Activated CD4-positive, alpha-beta T cell treated with anti-CD3 and anti-CD28 coated beads for 24 hours (primary cell): ENCODE data around the gene SOCS1.
A peak's percentile ranks its signal among the peaks of the same experiment; 100 is the strongest.

Experiments
- DNase-seq, 2 donors: peaks; one replicate each; pipeline ENCODE4 v3.0.0-alpha.2; 2020; ENCODE audit warnings: low read depth in 2 of 2

The SOCS1 gene

DNA sequence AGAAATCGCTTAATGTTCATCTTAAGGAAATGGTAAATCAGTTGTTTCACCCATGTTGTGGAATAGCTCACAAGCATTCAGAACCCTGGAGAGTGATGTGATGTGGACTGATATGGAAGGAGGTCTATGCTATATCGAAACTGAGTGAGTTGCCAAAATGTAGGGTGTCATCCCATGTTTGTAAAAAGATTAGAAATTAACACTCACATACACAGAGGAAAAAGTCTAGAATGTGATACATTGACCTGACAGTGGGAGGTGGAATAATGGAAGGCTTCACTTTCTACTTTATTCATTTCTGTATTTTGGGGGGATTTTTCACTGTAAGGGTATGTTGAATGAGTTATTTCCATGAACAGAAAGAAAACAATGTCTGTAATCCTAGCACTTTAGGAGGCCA, 29.8 kb upstream of the SOCS1 start:
- no peak for DNase-seq

GRCh38 chr16:11283820-11284248, 27.8 kb upstream of the SOCS1 start:
- DNase-seq, result no peak

GRCh38 chr16:11280616-11281522, 24.9 kb upstream of the SOCS1 start, which contains the start of gene PRM1:
Gene PRM1, minus strand, starts transcription at chr16:11281330. Its CDS starts 92 bp downstream, at chr16:11281238.
- no peak for DNase-seq

DNA sequence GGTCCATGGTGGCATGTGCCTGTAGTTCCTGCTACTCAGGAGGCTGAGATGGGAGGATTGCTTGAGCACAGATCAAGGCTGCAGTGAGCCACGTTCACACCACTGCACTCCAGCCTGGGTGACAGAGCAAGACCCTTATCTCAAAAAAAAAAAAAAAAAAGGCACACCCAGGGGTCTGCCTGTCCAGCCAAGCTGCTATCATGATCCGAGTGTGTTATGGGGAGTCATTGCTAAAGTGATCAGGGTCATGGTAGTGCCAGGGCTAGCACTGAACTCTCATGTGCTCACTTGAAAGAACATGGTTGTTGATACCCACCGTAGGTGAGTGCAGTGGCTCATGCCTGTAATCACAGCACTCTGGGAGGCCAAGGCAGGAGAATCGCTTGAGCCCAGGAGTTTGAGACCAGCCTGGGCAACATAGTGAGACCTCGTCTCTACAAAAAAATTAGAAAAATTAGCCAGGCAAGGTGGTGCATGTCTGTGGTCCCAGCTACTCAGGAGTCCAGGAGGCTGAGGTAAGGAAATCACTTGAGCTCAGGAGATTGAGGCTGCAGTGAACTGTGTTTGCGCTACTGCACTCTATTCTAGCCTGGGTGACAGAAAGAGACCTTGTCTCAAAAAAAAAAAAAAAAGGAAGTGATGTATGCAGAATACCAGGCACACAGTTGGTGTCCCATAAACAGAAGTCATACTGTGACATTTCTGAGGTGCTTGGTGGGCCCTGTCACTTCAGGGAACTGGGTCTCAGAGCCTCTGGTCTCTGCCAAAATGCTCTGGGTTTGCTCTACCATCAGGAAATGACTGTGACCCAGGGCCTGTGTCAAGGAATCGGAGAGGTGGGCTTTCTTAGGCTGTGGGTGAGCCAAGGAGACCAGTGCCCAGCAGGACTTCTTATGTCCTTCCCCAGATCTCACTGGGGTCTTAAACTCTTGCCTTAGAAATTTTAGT, 23.0 kb upstream of the SOCS1 start:
- DNase-seq, result no peak

DNA sequence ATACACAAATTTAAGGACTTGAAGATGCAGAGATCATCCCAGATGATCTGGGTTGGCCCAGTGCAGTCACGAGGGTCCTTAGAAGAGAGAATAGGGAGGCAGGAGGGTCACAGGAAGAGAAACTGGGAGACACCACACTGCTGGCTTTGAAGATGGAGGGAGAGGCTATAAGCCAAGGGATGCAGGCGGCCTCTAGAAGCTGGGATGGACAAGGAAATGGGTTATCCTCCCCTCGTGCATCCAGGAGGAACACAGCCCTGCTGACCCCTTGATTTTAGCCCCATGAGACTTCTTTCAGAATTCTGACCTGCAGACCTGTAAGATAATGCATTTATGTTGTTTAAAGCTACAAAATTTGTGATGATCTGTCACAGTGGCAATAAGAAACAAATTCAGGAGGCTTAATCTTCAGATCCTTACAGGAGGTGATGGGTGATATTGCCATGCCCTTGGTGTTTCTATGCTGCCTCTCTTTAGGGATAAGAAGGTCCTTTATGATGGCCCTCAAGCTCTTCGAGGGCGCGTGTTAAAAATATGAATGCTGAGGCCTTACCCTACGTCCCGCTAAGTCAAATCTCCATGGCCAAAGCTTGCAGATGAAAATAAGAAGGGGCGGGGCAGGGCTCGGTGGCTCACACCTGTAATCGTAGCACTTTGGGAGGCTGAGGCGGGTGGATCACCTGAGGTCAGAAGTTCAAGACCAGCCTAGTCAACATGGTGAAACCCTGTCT, 21.8 kb upstream of the SOCS1 start:
- DNase-seq, result no peak

DNA sequence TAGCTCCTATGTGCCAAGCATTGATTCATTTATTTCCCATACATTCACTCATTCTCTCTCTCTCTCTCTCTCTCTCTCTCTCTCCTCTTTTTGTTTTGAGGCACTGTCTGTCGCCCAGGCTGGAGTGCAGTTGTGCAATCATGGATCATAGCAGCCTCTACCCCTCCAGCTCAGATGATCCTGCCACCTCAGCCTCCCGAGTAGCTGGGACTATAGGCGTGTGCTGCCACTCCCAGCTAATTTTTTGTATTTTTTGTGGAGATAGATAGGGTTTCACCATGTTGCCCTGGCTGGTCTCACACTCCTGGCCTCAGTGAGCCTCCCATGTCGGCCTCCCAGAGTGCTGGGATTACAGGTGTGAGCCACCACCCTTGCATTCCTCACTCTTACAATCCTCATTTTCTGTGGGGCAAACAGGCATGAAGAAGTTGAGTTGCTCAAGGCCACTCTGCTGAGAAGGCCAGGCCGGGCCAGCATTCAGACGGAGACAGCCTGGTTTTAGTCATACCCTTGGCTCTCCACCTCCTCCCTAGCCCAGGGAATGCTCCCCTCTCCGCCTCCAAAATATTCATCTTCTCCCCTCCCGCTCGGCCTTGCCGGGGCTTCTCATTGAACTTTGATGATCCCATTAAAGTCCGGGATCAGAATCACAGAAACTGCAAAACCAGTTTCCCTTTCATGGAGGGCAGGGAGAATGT, 21.0 kb upstream of the SOCS1 start:
- DNase-seq, result no peak

DNA sequence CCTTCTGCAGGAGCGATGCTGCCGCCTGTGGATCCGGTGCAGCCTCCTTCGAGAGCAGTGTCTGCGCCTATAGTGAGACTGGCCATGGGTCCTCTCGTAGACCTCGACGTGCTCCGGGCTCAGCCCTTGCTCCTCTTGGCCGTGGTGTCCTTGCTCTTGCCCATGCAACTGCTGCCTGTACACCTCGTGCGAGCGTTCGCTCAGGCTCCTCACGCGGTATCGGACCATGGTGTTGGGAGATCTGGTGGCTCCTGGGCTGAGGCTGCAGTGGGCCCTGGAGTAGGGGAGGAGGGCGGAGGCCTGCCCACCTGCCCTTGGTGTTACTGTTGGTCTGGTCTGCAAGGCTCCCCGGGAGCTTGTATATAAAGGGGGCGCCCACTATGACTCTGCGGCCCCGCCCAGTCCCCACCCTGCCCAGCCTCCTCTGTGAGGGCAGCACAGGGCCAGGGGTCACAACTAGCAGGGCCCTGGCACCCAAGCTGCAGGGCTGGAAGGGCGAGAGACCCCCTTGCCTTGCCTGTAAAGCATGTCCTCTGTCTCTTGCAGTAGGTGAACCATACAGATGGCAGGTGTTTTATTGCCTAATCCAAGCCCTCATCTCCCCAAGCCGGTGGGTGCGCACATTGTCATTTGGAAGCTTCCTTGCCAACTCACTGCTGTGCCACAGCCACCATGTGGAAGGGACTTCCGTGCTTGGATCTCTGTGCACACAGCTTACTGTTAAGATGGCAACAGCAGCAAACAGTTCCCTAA, 20.3 kb upstream of the SOCS1 start, which contains the start of gene PRM2:
PRM2 (minus strand) TSS at position 338 of the 753 bp plus-strand sequence; CDS start at position 228, 110 bp downstream.
- DNase-seq, result no peak

DNA sequence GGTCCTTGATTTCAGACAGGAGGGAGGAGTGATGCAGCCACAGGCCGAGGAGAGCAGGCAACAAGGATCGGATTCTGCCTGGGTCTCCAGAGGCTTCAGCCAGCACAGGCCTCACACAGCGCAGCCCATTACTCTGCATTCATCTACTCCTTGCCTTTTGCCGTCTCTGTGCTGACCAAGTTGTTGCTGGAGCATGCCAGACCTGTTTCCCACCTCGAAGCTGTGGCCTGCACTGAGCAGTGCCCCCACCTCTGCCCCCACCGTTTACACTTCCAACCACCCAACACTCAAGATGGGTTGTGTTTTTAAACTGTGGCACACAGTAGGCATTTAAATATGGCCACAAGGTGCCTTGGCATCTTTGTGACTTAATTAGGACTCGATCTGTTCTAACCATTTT, 19.0 kb upstream of the SOCS1 start:
- DNase-seq, result no peak

DNA sequence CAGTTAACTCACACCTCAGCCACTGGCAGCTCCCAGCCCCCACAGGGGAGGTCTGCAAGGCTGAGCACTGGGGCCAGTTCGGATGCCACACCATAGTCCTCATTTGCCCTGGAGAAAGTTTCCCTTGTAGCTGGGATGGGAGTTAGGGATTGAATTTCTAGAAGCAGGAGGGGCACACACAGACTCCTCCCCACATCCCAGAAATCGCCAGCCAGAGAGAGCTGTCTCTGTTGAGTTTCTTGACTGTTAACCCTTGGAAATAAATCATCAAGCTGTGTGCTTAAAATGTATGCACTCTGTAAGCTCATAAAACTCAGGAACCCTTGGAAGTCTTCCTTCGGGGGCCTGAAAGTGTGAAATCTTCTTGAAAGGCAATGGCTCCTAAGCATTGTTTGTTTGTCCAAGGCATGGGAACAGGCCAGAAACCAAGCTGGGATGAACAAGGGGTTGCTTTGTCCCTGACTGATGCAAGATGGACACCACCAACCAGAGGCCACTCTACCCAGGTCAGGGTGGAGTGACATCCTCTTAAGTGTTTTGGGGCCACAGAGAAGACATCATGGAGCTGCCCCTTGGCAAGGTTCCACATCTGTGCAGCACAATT, 17.8 kb upstream of the SOCS1 start:
- DNase-seq, result no peak

- DNase-seq, result no peak
Measured at GRCh38 chr16:11272921-11273720, 17.1 kb upstream of the SOCS1 start, which contains the start of gene PRM3. Gene PRM3, minus strand, starts transcription at chr16:11273629. Its CDS starts 34 bp downstream, at chr16:11273595.

- no peak for DNase-seq
Measured at GRCh38 chr16:11272484-11272883, 16.5 kb upstream of the SOCS1 start.

- DNase-seq, result no peak
Measured at GRCh38 chr16:11271610-11272009, 15.6 kb upstream of the SOCS1 start.

DNA sequence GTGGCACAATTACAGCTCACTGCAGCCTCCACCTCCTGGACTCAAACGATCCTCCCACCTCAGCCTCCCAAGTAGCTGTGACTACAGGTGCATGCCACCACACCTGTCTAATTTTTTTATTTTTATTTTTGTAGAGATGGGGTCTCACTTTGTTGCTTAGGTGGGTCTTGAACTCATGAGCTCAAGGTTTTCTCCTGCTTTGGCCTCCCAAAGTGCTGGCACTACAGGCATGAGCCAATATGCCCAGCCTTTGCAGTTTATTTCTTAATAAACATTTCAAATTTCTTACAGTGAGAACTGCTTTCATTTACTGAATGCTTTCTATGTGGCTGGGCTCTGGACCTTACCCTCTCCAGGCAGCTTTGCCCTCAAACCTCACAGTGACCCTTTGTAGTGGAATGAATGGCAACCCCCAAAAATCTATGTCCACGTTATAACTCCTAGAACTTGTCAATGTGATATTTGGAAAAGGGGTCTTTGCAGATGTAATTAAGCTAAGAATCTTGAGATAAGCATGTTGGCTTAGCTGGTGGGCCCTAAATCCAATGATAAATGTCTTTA, 14.7 kb upstream of the SOCS1 start:
- DNase-seq, result no peak

- DNase-seq, result no peak
Measured at GRCh38 chr16:11268921-11269375, 12.9 kb upstream of the SOCS1 start, which contains the start of gene TNP2. Gene TNP2, minus strand, starts transcription at chr16:11269325. Its CDS starts 63 bp downstream, at chr16:11269262.

DNA sequence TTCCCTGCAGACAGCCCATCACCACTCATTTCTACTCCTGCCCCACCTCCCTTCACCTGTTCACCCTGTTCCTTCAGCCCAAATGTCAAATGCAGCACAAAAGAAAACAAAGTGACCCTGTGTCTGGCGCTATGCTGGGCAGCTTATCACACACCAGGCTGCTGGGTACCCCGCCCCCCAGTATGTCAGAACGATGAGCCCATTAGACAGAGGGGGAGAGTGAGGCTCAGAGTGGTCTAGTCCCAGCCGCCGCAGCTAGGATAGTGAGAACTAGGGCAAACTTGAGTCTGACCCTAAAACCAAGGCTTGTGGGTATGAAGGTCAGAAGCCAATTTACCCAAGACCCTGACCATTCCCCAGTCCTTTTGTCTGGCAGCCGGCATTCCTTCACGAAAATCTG, 9.1 kb upstream of the SOCS1 start:
- no peak for DNase-seq

GRCh38 chr16:11264155-11264832, 8.3 kb upstream of the SOCS1 start:
- no peak for DNase-seq

DNA sequence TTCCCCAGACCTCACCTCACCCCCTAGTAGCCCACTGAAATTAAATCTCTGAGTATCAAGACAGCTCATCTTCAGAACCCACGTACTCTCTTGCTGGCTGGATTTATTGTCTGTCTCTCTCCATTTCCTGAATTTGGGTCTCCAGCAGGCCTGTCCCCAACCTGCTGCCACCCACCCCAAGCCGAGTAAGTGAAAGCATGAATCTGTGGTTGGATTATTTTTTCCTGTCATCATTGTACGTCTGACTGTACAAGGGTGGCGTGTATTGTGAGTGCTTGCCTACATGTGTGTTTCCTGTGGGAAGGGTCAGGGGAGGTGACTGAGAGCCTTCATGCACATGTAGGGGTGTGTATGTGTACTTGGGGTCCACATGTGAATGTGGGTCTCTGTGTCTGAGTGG, 7.7 kb upstream of the SOCS1 start:
- peak; percentile 25 to 39 for DNase-seq

DNA sequence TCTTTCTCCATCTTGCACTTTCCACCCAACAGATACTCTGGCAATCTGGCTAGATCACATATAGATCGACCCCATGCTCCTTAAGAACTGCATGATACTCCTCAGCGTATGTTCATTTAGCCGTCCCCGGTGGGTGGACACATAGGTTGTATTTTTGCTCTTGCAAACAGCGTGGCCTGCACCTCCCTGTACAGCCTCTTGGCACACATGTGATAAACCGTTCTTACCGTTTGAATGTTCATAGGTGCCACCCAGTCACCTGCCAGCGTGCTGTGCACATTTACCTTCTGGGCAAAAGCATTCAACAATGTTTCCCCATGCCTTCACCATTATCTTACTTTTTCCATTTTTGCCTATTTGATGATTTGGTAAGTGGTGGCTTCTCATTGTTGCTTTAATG, 6.9 kb upstream of the SOCS1 start:
- DNase-seq, result no peak
